HepG2 (cell line): ENCODE results near the gene GLB1L. TPM values are rescaled to one million over a fixed set of nuclear protein-coding genes. Genes with fewer than 3 reads are reported as not detected.

ENCODE experiments used
- CBX5 ChIP-seq: sonication (generic); formaldehyde crosslinking; IDR thresholded peaks from 2 replicates; pipeline ENCODE4 v1.4.0; 2020; ENCODE audit warnings: missing genetic modification reagents, borderline replicate concordance
- GTF2F1 ChIP-seq: fragments of 150-350 bp; IDR thresholded peaks from 2 replicates; pipeline ENCODE4 v1.6.1; 2014; ENCODE audit warnings: low read length
- GZF1 ChIP-seq: sonication (generic); formaldehyde crosslinking; IDR thresholded peaks from 2 replicates; pipeline ENCODE4 v1.5.1; 2020; ENCODE audit warnings: mild to moderate bottlenecking, missing genetic modification reagents
- HOXA7 ChIP-seq: sonication (generic); formaldehyde crosslinking; IDR thresholded peaks from 2 replicates; pipeline ENCODE4 v1.8.1; 2022; ENCODE audit warnings: mild to moderate bottlenecking, missing genetic modification reagents, moderate library complexity
- RAD21 ChIP-seq: fragments of 450-650 bp; formaldehyde crosslinking; IDR thresholded peaks from 2 replicates; pipeline ENCODE4 v1.5.0; 2020; ENCODE audit warnings: mild to moderate bottlenecking
- RARA ChIP-seq: IDR thresholded peaks from 2 replicates; pipeline ENCODE4 v1.6.1; 2016; ENCODE audit warnings: missing genetic modification reagents, missing compliant biosample characterization
- RFX5 ChIP-seq: IDR thresholded peaks from 2 replicates; pipeline ENCODE4 v1.6.1; 2011; ENCODE audit warnings: low read depth, low read length, improper control_type of control experiment
- STAG1 ChIP-seq: sonication (generic); formaldehyde crosslinking; IDR thresholded peaks from 2 replicates; pipeline ENCODE4 v1.4.0; 2020; ENCODE audit warnings: missing genetic modification reagents
- WIZ ChIP-seq: sonication (generic); formaldehyde crosslinking; IDR thresholded peaks from 2 replicates; pipeline ENCODE4 v1.5.1; 2020; ENCODE audit warnings: mild to moderate bottlenecking, missing genetic modification reagents
- ZKSCAN8 ChIP-seq: IDR thresholded peaks from 2 replicates; pipeline ENCODE4 v1.6.1; 2016; ENCODE audit warnings: borderline replicate concordance, missing genetic modification reagents, missing compliant biosample characterization
- ZNF235 ChIP-seq: sonication (generic); formaldehyde crosslinking; IDR thresholded peaks from 2 replicates; pipeline ENCODE4 v1.8.1; 2023; ENCODE audit warnings: mild to moderate bottlenecking, missing genetic modification reagents, borderline replicate concordance
- ZNF788 ChIP-seq: sonication (generic); formaldehyde crosslinking; IDR thresholded peaks from 2 replicates; pipeline ENCODE4 v1.5.0; 2020; ENCODE audit warnings: mild to moderate bottlenecking, missing genetic modification reagents, borderline replicate concordance
- ZZZ3 ChIP-seq: sonication (generic); formaldehyde crosslinking; IDR thresholded peaks from 2 replicates; pipeline ENCODE4 v1.4.0; 2020; ENCODE audit warnings: missing genetic modification reagents, mild to moderate bottlenecking, borderline replicate concordance
- polyA plus RNA-seq, 8 experiments: library from polyadenylated mRNA; depleted of rRNA in 3 of 8; stranded (reverse) in 7 of 8; unstranded in 1 of 8; fragments of >200 nt; fragmentation: Illumina TruSeq in 4 of 8; extraction: Trizol in 4 of 8; gene quantifications; 2 replicates each; pipeline versions ENCODE4 v1.2.1 to v1.2.3, GENCODE V29; 2011 to 2016; ENCODE audit warnings: low read depth in 4 of 8, missing spikeins in 1 of 8, mixed read lengths in 1 of 8; ENCODE audit not compliant: insufficient read depth in 1 of 8
- total RNA-seq, 5 experiments: library from RNA; depleted of rRNA; stranded (reverse); fragments of >200 nt; fragmentation: Illumina TruSeq; extraction: Trizol; gene quantifications; 2 replicates each; pipeline ENCODE4 v1.2.3, GENCODE V29; 2016; ENCODE audit warnings: low read depth in 1 of 5
- TF ChIP-seq, protein P1 (sequence below): IDR thresholded peaks from 2 replicates; pipeline ENCODE4 v1.6.1; 2012; ENCODE audit warnings: low read depth, low read length, improper control_type of control experiment
- TF ChIP-seq, protein P2 (sequence below): sonication (generic); formaldehyde crosslinking; IDR thresholded peaks from 2 replicates; pipeline ENCODE4 v1.5.0; 2020; ENCODE audit warnings: missing genetic modification reagents
- TF ChIP-seq, protein P3 (sequence below): sonication (generic); formaldehyde crosslinking; IDR thresholded peaks from 2 replicates; pipeline ENCODE4 v1.4.0; 2020; ENCODE audit warnings: missing genetic modification reagents
- TF ChIP-seq, protein P4 (sequence below): sonication (generic); formaldehyde crosslinking; conservative IDR thresholded peaks from 2 replicates; pipeline ENCODE4 v1.8.0; 2022; ENCODE audit warnings: low read depth, missing genetic modification reagents
- TF ChIP-seq, protein P5 (sequence below): IDR thresholded peaks from 2 replicates; pipeline ENCODE4 v1.6.1; 2016; ENCODE audit warnings: missing compliant biosample characterization, missing genetic modification reagents, borderline replicate concordance

Gene GLB1L
- total and polyA plus RNA-seq, 2 of the 13 experiments (the other 11 are each of a cell fraction or from before 2014, with no cell fraction given), result 6.8 to 7.3 TPM

DNA sequence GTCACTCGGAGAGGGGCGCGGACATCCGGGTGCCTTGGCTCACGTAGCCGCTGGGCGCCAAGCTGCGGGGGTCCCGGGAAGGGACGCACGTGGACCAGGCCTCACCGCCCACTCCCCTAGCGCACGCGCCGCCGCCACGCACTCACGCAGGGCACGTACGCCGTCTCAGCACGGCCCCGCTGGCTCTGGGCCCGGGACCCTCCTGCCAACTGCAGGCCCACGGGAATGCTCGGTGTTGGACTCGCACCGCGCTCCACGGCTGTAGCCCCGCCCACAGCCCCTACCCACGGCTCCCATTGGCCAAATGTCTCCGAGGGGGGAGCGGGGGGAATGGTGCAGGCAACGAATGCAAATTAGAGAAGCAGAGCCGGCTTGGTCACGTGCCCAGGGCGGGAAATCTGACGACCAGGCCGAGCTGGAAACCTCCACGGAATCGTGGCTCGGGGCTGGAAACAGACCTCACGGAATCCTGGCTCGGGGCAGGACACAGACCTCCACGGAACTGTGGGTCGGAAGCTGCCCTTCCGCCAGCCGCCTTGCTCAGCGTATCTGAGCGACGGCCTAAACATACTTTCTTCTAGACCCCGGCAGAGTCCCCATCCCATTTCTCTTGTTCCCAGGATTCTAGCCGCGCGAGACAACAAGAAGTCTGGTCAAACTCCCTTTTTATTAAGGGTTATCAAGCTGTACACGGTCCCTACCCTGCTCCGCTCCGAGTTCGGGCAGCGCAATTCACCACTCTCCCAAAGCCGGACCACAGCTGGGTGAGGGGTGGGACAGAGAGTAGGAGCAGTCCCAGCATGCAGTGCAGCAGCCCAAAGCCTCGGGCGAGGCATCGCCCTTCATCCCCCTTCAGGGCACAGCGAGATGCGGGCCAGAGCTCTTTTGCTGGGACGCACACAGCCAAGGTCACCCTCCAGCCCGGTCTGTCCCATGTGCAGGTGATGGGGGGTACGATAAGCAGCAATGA, 26.2 kb downstream of the GLB1L start, which contains the start of gene ABCB6 (continued):
- TF ChIP-seq, protein P1, sequence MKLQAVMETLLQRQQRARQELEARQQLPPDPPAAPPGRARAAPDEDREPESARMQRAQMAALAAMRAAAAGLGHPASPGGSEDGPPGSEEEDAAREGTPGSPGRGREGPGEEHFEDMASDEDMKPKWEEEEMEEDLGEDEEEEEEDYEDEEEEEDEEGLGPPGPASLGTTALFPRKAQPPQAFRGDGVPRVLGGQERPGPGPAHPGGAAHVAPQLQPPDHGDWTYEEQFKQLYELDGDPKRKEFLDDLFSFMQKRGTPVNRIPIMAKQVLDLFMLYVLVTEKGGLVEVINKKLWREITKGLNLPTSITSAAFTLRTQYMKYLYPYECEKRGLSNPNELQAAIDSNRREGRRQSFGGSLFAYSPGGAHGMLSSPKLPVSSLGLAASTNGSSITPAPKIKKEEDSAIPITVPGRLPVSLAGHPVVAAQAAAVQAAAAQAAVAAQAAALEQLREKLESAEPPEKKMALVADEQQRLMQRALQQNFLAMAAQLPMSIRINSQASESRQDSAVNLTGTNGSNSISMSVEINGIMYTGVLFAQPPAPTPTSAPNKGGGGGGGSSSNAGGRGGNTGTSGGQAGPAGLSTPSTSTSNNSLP, result no peak
- peak; percentile 32; the same call in 1 of the 2 replicates for TF ChIP-seq RFX5
- no peak for TF ChIP-seq WIZ
- peak; percentile 19; the same call in 1 of the 2 replicates for TF ChIP-seq GTF2F1
- no peak; the same call in 1 of the 2 replicates for TF ChIP-seq HOXA7 (CRISPR knock-in tag)
- TF ChIP-seq ZNF788 (CRISPR knock-in tag), result peak; percentile 87; the same call in 1 of the 2 replicates
- peak; percentile 43; the same call in 1 of the 2 replicates for TF ChIP-seq RARA (CRISPR knock-in tag)
- no peak for TF ChIP-seq RAD21 (CRISPR knock-in tag)
- TF ChIP-seq GZF1 (CRISPR knock-in tag), result peak; percentile 92; the same call in 1 of the 2 replicates
- TF ChIP-seq ZKSCAN8 (CRISPR knock-in tag), result no peak; the same call in 1 of the 2 replicates
- peak; percentile 99 for TF ChIP-seq ZNF235 (CRISPR knock-in tag)
- TF ChIP-seq STAG1, result peak; percentile 37
- TF ChIP-seq, protein P2, sequence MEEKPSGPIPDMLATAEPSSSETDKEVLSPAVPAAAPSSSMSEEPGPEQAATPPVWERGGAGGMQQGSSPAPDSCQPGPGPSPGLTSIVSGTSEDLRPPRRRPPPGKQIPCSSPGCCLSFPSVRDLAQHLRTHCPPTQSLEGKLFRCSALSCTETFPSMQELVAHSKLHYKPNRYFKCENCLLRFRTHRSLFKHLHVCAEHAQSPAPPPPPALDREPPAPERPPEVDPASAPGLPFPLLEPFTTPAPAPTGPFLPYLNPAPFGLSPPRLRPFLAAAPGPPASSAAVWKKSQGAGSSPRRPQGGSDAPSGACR (CRISPR knock-in tag), result peak; percentile 99
- TF ChIP-seq, protein P3, sequence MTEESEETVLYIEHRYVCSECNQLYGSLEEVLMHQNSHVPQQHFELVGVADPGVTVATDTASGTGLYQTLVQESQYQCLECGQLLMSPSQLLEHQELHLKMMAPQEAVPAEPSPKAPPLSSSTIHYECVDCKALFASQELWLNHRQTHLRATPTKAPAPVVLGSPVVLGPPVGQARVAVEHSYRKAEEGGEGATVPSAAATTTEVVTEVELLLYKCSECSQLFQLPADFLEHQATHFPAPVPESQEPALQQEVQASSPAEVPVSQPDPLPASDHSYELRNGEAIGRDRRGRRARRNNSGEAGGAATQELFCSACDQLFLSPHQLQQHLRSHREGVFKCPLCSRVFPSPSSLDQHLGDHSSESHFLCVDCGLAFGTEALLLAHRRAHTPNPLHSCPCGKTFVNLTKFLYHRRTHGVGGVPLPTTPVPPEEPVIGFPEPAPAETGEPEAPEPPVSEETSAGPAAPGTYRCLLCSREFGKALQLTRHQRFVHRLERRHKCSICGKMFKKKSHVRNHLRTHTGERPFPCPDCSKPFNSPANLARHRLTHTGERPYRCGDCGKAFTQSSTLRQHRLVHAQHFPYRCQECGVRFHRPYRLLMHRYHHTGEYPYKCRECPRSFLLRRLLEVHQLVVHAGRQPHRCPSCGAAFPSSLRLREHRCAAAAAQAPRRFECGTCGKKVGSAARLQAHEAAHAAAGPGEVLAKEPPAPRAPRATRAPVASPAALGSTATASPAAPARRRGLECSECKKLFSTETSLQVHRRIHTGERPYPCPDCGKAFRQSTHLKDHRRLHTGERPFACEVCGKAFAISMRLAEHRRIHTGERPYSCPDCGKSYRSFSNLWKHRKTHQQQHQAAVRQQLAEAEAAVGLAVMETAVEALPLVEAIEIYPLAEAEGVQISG (CRISPR knock-in tag), result peak; percentile 89
- peak; percentile 93; the same call in 1 of the 2 replicates for TF ChIP-seq CBX5 (CRISPR knock-in tag)
- TF ChIP-seq, protein P4, sequence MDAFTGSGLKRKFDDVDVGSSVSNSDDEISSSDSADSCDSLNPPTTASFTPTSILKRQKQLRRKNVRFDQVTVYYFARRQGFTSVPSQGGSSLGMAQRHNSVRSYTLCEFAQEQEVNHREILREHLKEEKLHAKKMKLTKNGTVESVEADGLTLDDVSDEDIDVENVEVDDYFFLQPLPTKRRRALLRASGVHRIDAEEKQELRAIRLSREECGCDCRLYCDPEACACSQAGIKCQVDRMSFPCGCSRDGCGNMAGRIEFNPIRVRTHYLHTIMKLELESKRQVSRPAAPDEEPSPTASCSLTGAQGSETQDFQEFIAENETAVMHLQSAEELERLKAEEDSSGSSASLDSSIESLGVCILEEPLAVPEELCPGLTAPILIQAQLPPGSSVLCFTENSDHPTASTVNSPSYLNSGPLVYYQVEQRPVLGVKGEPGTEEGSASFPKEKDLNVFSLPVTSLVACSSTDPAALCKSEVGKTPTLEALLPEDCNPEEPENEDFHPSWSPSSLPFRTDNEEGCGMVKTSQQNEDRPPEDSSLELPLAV, result no peak
- TF ChIP-seq ZZZ3 (CRISPR knock-in tag), result peak; percentile 96
- TF ChIP-seq, protein P5, sequence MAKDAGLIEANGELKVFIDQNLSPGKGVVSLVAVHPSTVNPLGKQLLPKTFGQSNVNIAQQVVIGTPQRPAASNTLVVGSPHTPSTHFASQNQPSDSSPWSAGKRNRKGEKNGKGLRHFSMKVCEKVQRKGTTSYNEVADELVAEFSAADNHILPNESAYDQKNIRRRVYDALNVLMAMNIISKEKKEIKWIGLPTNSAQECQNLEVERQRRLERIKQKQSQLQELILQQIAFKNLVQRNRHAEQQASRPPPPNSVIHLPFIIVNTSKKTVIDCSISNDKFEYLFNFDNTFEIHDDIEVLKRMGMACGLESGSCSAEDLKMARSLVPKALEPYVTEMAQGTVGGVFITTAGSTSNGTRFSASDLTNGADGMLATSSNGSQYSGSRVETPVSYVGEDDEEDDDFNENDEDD, result peak; percentile 99
